SK-N-SH (cell line): ENCODE measurements around the gene FAM221A. TPM values are rescaled to one million over a fixed set of nuclear protein-coding genes. Genes with fewer than 3 reads are reported as not detected.

Experiments used
- CTCF ChIA-PET: fragments of 300-600, 350-600 bp; formaldehyde crosslinking; extraction: SDS; loops from one replicate; lab custom pipeline; 2021; lab: Yijun Ruan, JAX
- POLR2A ChIA-PET: fragments of 350-600 bp; sonication (Branson Sonifier 250); formaldehyde crosslinking; extraction: SDS; loops from one replicate; lab custom pipeline; 2020; ENCODE audit warnings: antibody characterized with exemption, inconsistent platforms; lab: Yijun Ruan, JAX
- DNase-seq: peaks from one replicate; pipeline ENCODE4 v3.0.0; 2012
- H2AFZ ChIP-seq: fragments of 200-600 bp; sonication (generic); 2 replicates; pipeline ENCODE4 v1.8.1; 2016; ENCODE audit warnings: antibody characterized with exemption, mild to moderate bottlenecking, low read depth
- H3F3A ChIP-seq: fragments of 200-600 bp; sonication (generic); replicated peaks from 2 replicates; pipeline ENCODE3; 2016; ENCODE audit warnings: antibody characterized with exemption, mild to moderate bottlenecking; ENCODE audit not compliant: insufficient read depth
- H3K27ac ChIP-seq, 2 experiments: fragments of 200-500 bp in 1 of 2; fragments of 200-600 bp in 1 of 2; sonication (Bioruptor generic) in 1 of 2; sonication (generic), shearing (Covaris generic) in 1 of 2; 2 replicates each; pipeline versions ENCODE4 v1.5.1 to v1.6.1; 2014 to 2016; ENCODE audit warnings: low read depth in 2 of 2, inconsistent platforms in 1 of 2, low read length in 1 of 2, mild to moderate bottlenecking in 1 of 2, mixed read lengths in 1 of 2
- H3K27me3 ChIP-seq: fragments of 200-600 bp; sonication (generic), shearing (Covaris generic); 2 replicates; pipeline ENCODE4 v1.6.1; 2016; ENCODE audit warnings: mixed run types; ENCODE audit not compliant: insufficient read depth
- H3K36me3 ChIP-seq, 2 experiments: fragments of 200-500 bp in 1 of 2; fragments of 200-600 bp in 1 of 2; sonication (Bioruptor generic) in 1 of 2; sonication (generic) in 1 of 2; replicated peaks in 1 of 2; 2 replicates each; pipeline versions ENCODE3 to v1.5.1; 2014 to 2016; ENCODE audit warnings: low read length in 1 of 2, mild to moderate bottlenecking in 1 of 2; ENCODE audit not compliant: insufficient read depth in 2 of 2, control insufficient read depth in 1 of 2
- H3K4me1 ChIP-seq, 2 experiments: fragments of 200-500 bp in 1 of 2; fragments of 200-600 bp in 1 of 2; sonication (Bioruptor generic) in 1 of 2; sonication (generic), shearing (Covaris generic) in 1 of 2; 2 replicates each; pipeline versions ENCODE4 v1.5.1 to v1.6.1; 2014 to 2016; ENCODE audit warnings: low read depth in 1 of 2, low read length in 1 of 2, mixed run types in 1 of 2; ENCODE audit not compliant: insufficient read depth in 2 of 2, control insufficient read depth in 1 of 2
- H3K4me2 ChIP-seq: fragments of 200-600 bp; sonication (generic), shearing (Covaris generic); 2 replicates; pipeline ENCODE4 v1.6.1; 2017; ENCODE audit warnings: mixed run types
- H3K4me3 ChIP-seq, 2 experiments: fragments of 200-500 bp in 1 of 2; fragments of 200-600 bp in 1 of 2; sonication (Bioruptor generic) in 1 of 2; sonication (generic), shearing (Covaris generic) in 1 of 2; 2 replicates each; pipeline versions ENCODE4 v1.5.1 to v1.8.1; 2014 to 2016; ENCODE audit warnings: low read depth in 2 of 2, inconsistent platforms in 1 of 2, low read length in 1 of 2, mild to moderate bottlenecking in 1 of 2, mixed read lengths in 1 of 2, moderate library complexity in 1 of 2
- H3K79me2 ChIP-seq: fragments of 200-600 bp; sonication (generic); 2 replicates; pipeline ENCODE4 v1.8.1; 2017; ENCODE audit warnings: mild to moderate bottlenecking; ENCODE audit not compliant: insufficient read depth
- H3K9ac ChIP-seq: fragments of 200-600 bp; sonication (generic); 2 replicates; pipeline ENCODE4 v1.6.1; 2017; ENCODE audit warnings: mixed run types
- H3K9me2 ChIP-seq: fragments of 200-600 bp; sonication (generic); 2 replicates; pipeline ENCODE4 v1.6.1; 2017; ENCODE audit warnings: mixed run types
- H3K9me3 ChIP-seq: fragments of 200-600 bp; sonication (generic); 2 replicates; pipeline ENCODE4 v1.6.1; 2017; ENCODE audit warnings: mixed run types, mild to moderate bottlenecking, moderate library complexity
- H4K20me1 ChIP-seq: fragments of 200-600 bp; sonication (generic); 2 replicates; pipeline ENCODE4 v1.6.1; 2017; ENCODE audit warnings: mild to moderate bottlenecking, mixed run types; ENCODE audit not compliant: insufficient read depth
- ELF1 ChIP-seq: IDR thresholded peaks from 2 replicates; pipeline ENCODE4 v1.4.0; 2012
- EZH2phosphoT487 ChIP-seq: fragments of 200-600 bp; sonication (generic); IDR thresholded peaks from 2 replicates; pipeline ENCODE4 v1.6.1; 2017; ENCODE audit warnings: low read depth, mixed run types, mild to moderate bottlenecking, antibody characterized with exemption, moderate library complexity, borderline replicate concordance
- GABPA ChIP-seq: IDR thresholded peaks from 2 replicates; pipeline ENCODE4 v1.4.0; 2012; ENCODE audit warnings: low read depth, mild to moderate bottlenecking
- JUND ChIP-seq: IDR thresholded peaks from 2 replicates; pipeline ENCODE4 v1.4.0; 2012
- MXI1 ChIP-seq: IDR thresholded peaks from 2 replicates; pipeline ENCODE4 v1.6.1; 2012; ENCODE audit warnings: mild to moderate bottlenecking, low read depth, low read length, improper control_type of control experiment
- NFIC ChIP-seq: IDR thresholded peaks from 2 replicates; pipeline ENCODE4 v1.4.0; 2012; ENCODE audit warnings: borderline replicate concordance
- NRF1 ChIP-seq: IDR thresholded peaks from 2 replicates; pipeline ENCODE4 v1.6.1; 2012; ENCODE audit warnings: low read depth, mild to moderate bottlenecking, low read length
- POLR2AphosphoS5 ChIP-seq: IDR thresholded peaks from 2 replicates; pipeline ENCODE4 v1.6.1; 2012; ENCODE audit warnings: low read depth, low read length
- RCOR1 ChIP-seq: fragments of 150-350 bp; IDR thresholded peaks from 2 replicates; pipeline ENCODE4 v1.6.1; 2017; ENCODE audit warnings: antibody characterized with exemption, low read length
- RFX5 ChIP-seq: IDR thresholded peaks from 2 replicates; pipeline ENCODE4 v1.6.1; 2012; ENCODE audit warnings: mild to moderate bottlenecking, improper control_type of control experiment, low read length
- SMC3 ChIP-seq: IDR thresholded peaks from 2 replicates; pipeline ENCODE4 v1.6.1; 2012; ENCODE audit warnings: low read depth, low read length, improper control_type of control experiment
- TCF12 ChIP-seq: IDR thresholded peaks from 2 replicates; pipeline ENCODE4 v1.4.0; 2012
- WGBS: methylation state at CpG from one replicate; pipeline ENCODE4 v1.1.6; 2017; ENCODE audit warnings: low lambda C conversion rate; 5-methylcytosine and 5-hydroxymethylcytosine counted together
- polyA plus RNA-seq, 3 experiments: library from polyadenylated mRNA; depleted of rRNA; stranded (reverse); fragments of >200 nt; gene quantifications; 2 replicates each; pipeline ENCODE4 v1.2.3, GENCODE V29; 2012
- TF ChIP-seq, protein P1 (sequence below): fragments of 150-350 bp; IDR thresholded peaks from 2 replicates; pipeline ENCODE4 v1.6.1; 2017; ENCODE audit warnings: antibody characterized with exemption, low read length, low read depth, borderline replicate concordance
- TF ChIP-seq, protein P2 (sequence below): IDR thresholded peaks from 2 replicates; pipeline ENCODE4 v1.4.0; 2012; ENCODE audit warnings: low read depth, borderline replicate concordance
- TF ChIP-seq, protein P3 (sequence below): IDR thresholded peaks from 2 replicates; pipeline ENCODE4; 2012

Gene FAM221A
- polyA plus RNA-seq, 1 of the 3 experiments (the other 2 are of a cell fraction): 9.7 TPM

DNA sequence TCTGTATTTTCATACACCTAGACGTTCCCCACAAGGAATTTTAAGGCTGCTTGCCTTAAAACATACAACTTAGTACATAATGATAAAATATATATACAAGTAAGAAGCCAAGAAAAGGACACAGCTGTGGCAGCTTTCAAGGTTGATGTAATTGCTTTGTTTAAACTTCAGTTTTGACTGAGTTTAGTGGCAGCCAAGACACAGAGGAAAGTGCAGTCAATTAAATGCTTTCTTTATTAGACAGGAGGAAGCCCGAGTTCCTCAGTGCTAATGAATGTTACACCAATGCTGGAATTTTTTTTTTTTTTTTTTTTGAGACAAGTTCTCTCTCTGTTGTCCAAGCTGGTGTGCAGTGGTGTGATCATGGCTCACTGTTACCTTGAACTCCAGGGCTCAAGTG is 18.8 kb downstream of the FAM221A start (continued):
- no peak for TF ChIP-seq EZH2phosphoT487

DNA sequence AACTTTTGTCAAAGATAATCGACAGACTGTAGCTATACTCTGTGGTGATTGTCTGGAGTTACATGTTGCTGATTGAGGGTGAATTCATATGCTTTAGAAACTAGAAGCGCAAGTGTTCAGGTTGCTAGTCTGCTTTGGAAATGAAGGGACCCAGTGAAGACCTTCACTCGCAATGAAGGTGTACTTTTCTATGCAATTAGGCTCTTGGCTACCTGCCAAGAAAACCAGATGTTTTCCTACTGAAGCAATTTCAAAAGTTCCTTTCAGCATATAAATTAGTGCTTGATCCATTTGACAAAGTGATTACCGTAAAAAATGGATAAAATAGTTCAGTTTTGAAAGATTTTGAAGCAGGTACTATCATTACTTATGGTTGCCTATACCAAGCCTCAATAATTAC is 20.0 kb downstream of the FAM221A start:
- TF ChIP-seq ELF1: no peak
- TF ChIP-seq GABPA: no peak
- TF ChIP-seq JUND: no peak
- TF ChIP-seq NRF1: no peak
- TF ChIP-seq RFX5: no peak
- peak; percentile 47; the same call in 1 of the 2 replicates for TF ChIP-seq NFIC
- Histone ChIP-seq H3K4me2 (no peak overlapping the region), H3K36me3 (peaks cover 0 to 26% of the 10 kb centered on the region in 2 experiments), H3K9me3 (no peaks in the 10 kb centered on the region), H3F3A (no peaks in the 10 kb centered on the region), H2AFZ (no peak overlapping the region), H3K27me3 (no peaks in the 10 kb centered on the region), H3K9ac (no peak overlapping the region), H3K79me2 (no peaks in the 10 kb centered on the region), H3K9me2 (no peaks in the 10 kb centered on the region), H3K4me3 (no peak overlapping the region), H3K4me1 (no peaks in the 10 kb centered on the region), H3K27ac (no peak overlapping the region), H4K20me1 (no peaks in the 10 kb centered on the region)
- peak; percentile 36 for DNase-seq
- ChIA-PET POLR2A (no interaction called here), CTCF (interaction anchor here (1.4 kb wide), 1 partner anchor 9 kb away, joined by 4 read pairs; no protein-coding TSS in a partner anchor)
- 83% methylated on average over 4 of the region's 4 CpGs for WGBS

DNA sequence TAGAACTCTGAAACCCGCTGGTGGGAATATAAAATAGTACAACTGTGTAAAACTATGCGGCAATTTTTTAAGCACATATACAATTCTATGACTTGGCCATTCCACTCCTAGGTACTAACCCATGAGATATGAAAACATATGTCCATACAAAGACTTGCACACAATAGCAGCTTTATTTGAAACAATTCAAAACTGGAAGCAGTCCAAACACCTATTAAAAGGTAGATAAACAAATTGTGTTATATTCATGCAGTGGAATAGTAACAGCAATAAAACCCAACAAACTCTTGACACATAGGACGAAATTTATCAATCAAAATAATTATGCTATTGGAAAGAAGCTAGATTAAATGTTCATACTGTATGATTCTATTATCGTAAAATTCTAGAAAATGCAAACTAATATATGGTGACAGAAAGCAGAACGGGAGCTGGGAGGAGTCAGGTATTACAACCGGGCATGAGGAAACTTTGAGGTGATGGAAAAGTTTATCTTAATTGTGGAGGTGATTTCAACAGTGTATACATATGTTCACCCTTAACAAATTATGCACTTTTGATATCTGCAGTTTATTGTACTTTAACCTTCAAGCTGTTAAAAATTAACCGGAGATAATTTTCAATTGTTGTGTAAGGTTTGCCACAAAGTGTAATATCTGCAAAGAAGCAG is 29.2 kb downstream of the FAM221A start:
- Histone ChIP-seq H3K27me3 (no peaks in the 10 kb centered on the region), H4K20me1 (no peaks in the 10 kb centered on the region), H2AFZ (no peak overlapping the region), H3K36me3 (peaks cover 0 to 7% of the 10 kb centered on the region in 2 experiments), H3K79me2 (no peaks in the 10 kb centered on the region), H3K9me3 (peaks cover 11% of the 10 kb centered on the region), H3K4me1 (peaks cover 3 to 9% of the 10 kb centered on the region in 2 experiments; a peak in 2 of 4 replicates), H3F3A (peaks cover 15% of the 10 kb centered on the region), H3K4me2 (no peak overlapping the region), H3K27ac (no peak overlapping the region), H3K9ac (no peak overlapping the region), H3K9me2 (no peaks in the 10 kb centered on the region), H3K4me3 (no peak overlapping the region)
- CTCF ChIA-PET: interaction anchor here (0.8 to 8.4 kb wide), 11 partner anchors 10 to 437 kb away, joined by 3 to 188 read pairs (median 8); no protein-coding TSS in a partner anchor
- POLR2A ChIA-PET: no interaction called here
- TF ChIP-seq, protein P1, sequence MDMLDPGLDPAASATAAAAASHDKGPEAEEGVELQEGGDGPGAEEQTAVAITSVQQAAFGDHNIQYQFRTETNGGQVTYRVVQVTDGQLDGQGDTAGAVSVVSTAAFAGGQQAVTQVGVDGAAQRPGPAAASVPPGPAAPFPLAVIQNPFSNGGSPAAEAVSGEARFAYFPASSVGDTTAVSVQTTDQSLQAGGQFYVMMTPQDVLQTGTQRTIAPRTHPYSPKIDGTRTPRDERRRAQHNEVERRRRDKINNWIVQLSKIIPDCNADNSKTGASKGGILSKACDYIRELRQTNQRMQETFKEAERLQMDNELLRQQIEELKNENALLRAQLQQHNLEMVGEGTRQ: no peak
- TF ChIP-seq TCF12 (no peak), POLR2AphosphoS5 (no peak), RCOR1 (no peak), MXI1 (no peak), NFIC (no peak), SMC3 (no peak)
- TF ChIP-seq, protein P2, sequence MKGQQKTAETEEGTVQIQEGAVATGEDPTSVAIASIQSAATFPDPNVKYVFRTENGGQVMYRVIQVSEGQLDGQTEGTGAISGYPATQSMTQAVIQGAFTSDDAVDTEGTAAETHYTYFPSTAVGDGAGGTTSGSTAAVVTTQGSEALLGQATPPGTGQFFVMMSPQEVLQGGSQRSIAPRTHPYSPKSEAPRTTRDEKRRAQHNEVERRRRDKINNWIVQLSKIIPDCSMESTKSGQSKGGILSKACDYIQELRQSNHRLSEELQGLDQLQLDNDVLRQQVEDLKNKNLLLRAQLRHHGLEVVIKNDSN: no peak
- TF ChIP-seq, protein P3, sequence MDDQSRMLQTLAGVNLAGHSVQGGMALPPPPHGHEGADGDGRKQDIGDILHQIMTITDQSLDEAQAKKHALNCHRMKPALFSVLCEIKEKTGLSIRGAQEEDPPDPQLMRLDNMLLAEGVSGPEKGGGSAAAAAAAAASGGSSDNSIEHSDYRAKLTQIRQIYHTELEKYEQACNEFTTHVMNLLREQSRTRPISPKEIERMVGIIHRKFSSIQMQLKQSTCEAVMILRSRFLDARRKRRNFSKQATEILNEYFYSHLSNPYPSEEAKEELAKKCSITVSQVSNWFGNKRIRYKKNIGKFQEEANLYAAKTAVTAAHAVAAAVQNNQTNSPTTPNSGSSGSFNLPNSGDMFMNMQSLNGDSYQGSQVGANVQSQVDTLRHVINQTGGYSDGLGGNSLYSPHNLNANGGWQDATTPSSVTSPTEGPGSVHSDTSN: no peak
- DNase-seq: no peak
- 75% methylated on average over 7 of the region's 7 CpGs for WGBS
